WI38 (cell line): Measurements from ENCODE around the gene RAB5B.
A peak's percentile ranks its signal among the peaks of the same experiment; 100 is the strongest.
"Not testable (repeated sequence)": the region's sequence is repeated elsewhere in the genome, so short reads cannot be mapped to it uniquely, and the experiment has no call there.

ENCODE experiments used
- H3K4me3 ChIP-seq: 2 replicates; pipeline ENCODE4 v1.5.1; 2011; ENCODE audit warnings: low read depth, mild to moderate bottlenecking, control low read depth, low read length
- CTCF ChIP-seq: IDR thresholded peaks from 2 replicates; pipeline ENCODE4 v1.5.1; 2012; ENCODE audit warnings: low read depth, mild to moderate bottlenecking, control low read depth, low read length

The RAB5B gene

GRCh38 chr12:55991110-55991509 lies 17.2 kb downstream of the RAB5B start:
- no peak overlapping the region for H3K4me3 ChIP-seq
- TF ChIP-seq CTCF, result no peak

- H3K4me3 ChIP-seq, result no peak overlapping the region
- no peak for TF ChIP-seq CTCF
Measured at GRCh38 chr12:55993230-55993853, 19.5 kb downstream of the RAB5B start.

- H3K4me3 ChIP-seq, result no peak overlapping the region
- no peak for TF ChIP-seq CTCF
Measured at GRCh38 chr12:55995366-55995765, 21.5 kb downstream of the RAB5B start.

GRCh38 chr12:55996201-55996714 lies 22.4 kb downstream of the RAB5B start:
- peak; percentile 68 for TF ChIP-seq CTCF
- H3K4me3 ChIP-seq, result peak overlapping the region; percentile 73

- peak within 1 kb of the TSS; percentile 73 for H3K4me3 ChIP-seq
- no peak for TF ChIP-seq CTCF
Measured at GRCh38 chr12:55996715-55997534, 23.0 kb downstream of the RAB5B start, which contains the start of gene SUOX. Gene SUOX (plus strand): TSS chr12:55997276. CDS start chr12:56002222, 4,946 bp downstream.

GRCh38 chr12:55997535-55997859 lies 23.6 kb downstream of the RAB5B start:
- no peak for TF ChIP-seq CTCF
- peak overlapping the region; percentile 73 for H3K4me3 ChIP-seq

- H3K4me3 ChIP-seq, result not testable (repeated sequence)
Measured at GRCh38 chr12:55999522-55999921, 25.6 kb downstream of the RAB5B start.

- not testable (repeated sequence) for H3K4me3 ChIP-seq
Measured at GRCh38 chr12:55999999-56000540, 26.2 kb downstream of the RAB5B start.
